HL-60/S4 treated with retinoic acid at 250 ng/mL for 4 days and 3 days (cell line): Measurements from ENCODE around the gene ADD3.
"Not testable (repeated sequence)": the region's sequence is repeated elsewhere in the genome, so short reads cannot be mapped to it uniquely, and the experiment has no call there.

ENCODE experiments used
- in situ Hi-C: fragments of 300-500 bp; cut with MboI; formaldehyde crosslinking; loops from 2 replicates; pipeline ENCODE4 v1.7.0; 2022; ENCODE audit warnings: low sequenced_read_pairs

Gene ADD3

DNA sequence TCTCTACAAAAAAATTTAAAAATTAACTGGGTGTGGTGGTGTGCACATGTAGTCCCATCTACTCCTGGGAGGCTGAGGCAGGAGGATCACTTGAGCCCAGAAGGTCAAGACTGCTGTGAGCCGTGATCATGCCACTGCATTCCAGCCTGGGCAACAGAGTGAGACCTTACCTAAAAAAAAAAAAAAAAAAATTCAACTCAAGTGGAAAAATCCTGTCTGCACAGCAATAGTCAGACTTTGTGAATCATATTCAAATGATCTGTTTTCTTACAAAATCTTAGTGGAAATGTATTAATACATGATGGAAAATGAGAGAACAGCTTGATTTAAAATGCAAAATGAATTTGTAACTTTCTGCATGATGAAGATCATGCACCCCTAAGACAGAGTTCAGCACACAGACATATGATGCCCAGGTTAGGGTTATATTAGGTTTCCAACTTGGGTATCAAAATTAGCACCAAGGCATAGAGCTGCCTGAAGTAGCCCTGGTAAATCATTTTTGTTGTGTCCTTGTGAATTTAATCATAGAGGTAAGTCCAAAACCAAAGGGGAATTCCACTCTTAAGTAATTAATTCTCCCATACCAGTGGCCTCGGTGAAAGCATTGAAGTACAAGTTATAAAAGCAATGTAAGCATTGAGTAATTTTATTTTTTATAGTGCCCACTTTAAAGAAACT, 93.8 kb downstream of the ADD3 start:
- in situ Hi-C loops: no loop called here

DNA sequence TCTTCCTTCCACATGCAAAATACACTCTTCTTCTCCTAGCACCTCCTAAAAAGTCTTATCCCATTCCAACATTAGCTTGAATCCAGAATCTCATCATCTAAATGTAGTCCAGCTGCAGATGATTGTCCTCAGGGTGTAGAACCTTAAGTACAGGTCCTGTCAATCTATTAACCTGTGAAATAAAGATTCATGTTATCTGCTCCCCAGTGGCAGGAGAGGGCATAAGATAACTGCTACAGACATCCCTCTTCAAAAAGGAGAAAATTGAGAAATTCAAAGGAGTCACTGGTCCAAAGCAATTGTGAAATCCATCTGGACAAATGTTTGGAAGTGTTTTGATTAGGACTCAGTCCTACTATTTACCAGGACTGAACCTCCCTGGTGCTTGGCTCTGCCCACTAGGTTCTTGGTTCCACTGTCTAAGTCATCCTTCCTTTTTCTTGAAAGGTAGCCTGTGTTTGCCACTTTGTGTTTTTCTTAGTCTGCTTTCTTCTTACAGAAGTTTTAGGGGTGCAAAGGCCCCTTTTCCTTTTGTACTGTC, 96.2 kb downstream of the ADD3 start:
- in situ Hi-C loops: no loop called here

DNA sequence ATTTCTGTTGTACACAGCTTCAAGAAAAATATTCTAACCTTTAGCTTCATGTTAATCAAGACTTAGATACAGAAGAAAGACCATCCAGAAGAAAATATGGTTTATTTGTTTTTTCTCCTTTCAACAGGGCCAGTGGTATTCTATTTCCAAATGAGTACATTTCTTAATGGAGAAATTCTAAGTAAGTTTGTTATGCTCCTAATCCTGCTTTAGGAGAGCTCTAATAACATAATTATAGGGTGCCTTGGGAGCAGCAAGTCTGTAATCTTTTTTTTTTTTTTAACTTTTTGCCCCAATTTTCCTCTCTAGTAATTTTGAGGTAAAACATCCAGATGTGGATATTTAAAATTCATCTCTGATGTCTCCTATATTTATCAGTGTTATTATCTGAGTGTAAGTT, 98.1 kb downstream of the ADD3 start:
- in situ Hi-C loops: no loop called here

GRCh38 chr10:110107430-110107829, 99.6 kb downstream of the ADD3 start:
- in situ Hi-C loops: no loop called here

GRCh38 chr10:110107887-110108286, 100.1 kb downstream of the ADD3 start:
- in situ Hi-C loops: no loop called here

GRCh38 chr10:110109511-110109910, 101.7 kb downstream of the ADD3 start:
- in situ Hi-C loops: no loop called here

- in situ Hi-C loops: no loop called here
Measured at GRCh38 chr10:110110338-110110737, 102.6 kb downstream of the ADD3 start.

- in situ Hi-C loops: no loop called here
Measured at GRCh38 chr10:110113670-110114337, 106.0 kb downstream of the ADD3 start.

DNA sequence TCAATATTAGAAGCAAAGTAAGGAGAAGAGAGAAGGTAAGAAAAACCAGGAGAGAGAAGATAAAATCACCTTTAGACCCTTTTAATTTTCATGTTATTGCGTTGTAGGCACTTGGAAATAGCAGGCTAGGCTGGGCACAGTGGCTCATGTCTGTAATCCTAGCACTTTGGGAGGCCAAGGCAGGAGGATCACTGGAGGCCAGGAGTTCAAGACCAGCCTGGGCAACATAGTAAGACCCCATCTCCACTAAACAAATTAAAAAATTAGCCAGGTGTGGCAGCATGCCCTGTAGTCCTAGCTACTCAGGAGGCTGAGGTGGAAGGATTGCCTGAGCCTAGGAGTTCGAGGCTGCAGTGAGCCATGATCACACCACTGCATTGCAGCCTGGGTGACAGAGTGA, 106.9 kb downstream of the ADD3 start:
- in situ Hi-C loops: not testable (repeated sequence)

GRCh38 chr10:110115784-110116520, 108.2 kb downstream of the ADD3 start:
- in situ Hi-C loops: no loop called here

GRCh38 chr10:110118891-110119621, 111.3 kb downstream of the ADD3 start:
- in situ Hi-C loops: no loop called here

- in situ Hi-C loops: no loop called here
Measured at GRCh38 chr10:110123594-110123993, 115.8 kb downstream of the ADD3 start.

GRCh38 chr10:110129490-110129889, 121.7 kb downstream of the ADD3 start:
- in situ Hi-C loops: loop anchor here (25.0 kb wide), 1 partner anchor 433 kb away; the partner anchor contains the start of gene SMC3

- in situ Hi-C loops: loop anchor here (5.0 to 25.0 kb wide), 3 partner anchors 77 to 427 kb away; partner anchors contain the start of gene SMC3
Measured at GRCh38 chr10:110134917-110135316, 127.1 kb downstream of the ADD3 start.

DNA sequence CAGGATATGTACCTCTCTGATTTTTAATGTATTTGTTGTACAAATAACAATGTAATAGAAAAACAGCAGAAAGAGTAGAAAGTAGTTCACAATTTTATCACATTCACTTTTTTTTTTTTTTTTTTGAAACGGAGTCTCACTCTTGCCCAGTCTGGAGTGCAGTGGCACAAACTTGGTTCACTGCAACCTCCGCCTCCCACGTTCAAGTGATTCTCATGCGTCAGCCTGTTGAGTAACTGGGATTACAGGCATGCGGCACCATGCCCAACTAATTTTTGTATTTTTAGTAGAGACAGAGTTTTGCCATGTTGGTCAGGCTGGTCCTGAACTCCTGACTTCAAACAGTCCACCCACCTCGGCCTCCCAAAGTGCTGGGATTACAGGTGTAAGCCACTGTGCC, 128.1 kb downstream of the ADD3 start:
- in situ Hi-C loops: loop anchor here (5.0 to 25.0 kb wide), 3 partner anchors 76 to 426 kb away; partner anchors contain the start of gene SMC3

DNA sequence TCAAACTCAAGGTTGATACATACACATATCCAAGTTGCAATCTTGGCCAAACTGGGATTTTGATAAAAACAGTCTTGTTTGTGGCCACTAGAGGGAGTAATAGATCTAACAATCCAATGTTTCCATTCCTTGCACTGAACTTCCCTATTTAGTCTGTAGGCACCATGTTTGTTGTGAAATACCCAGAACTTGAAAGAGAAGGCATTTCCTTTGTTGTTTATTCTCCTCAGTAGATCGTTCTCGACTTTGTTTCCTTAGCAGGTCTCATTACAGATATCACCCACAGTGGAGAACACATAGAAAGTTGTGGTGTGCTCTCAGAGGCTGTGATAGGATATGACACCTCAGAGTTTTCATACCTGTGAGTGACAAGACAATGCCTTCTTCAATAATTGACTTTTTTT, 129.4 kb downstream of the ADD3 start:
- in situ Hi-C loops: loop anchor here (5.0 to 25.0 kb wide), 3 partner anchors 75 to 425 kb away; partner anchors contain the start of gene SMC3

GRCh38 chr10:110138197-110138812, 130.5 kb downstream of the ADD3 start:
- in situ Hi-C loops: loop anchor here (5.0 to 25.0 kb wide), 3 partner anchors 74 to 424 kb away; partner anchors contain the start of gene SMC3

DNA sequence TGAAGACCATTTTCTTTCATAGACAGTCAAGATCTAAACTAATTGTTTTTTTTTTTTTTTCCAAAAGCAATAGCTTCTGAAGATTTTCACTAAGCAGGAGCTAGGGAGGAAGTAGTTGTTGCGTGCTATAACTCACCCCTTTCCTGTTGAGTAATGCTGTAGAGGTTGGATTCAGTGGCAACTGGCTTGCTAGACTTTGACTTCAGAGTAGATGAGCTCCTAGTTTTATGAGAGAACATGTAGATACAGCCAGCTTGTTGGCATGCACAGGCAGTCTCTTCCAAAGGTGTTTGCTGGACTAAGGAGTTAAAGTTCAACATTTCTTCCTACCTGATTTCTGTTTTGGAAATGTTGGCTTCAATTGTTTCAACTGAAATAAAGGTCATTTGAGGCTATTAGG, 133.4 kb downstream of the ADD3 start:
- in situ Hi-C loops: loop anchor here (25.0 kb wide), 1 partner anchor 421 kb away; the partner anchor contains the start of gene SMC3

DNA sequence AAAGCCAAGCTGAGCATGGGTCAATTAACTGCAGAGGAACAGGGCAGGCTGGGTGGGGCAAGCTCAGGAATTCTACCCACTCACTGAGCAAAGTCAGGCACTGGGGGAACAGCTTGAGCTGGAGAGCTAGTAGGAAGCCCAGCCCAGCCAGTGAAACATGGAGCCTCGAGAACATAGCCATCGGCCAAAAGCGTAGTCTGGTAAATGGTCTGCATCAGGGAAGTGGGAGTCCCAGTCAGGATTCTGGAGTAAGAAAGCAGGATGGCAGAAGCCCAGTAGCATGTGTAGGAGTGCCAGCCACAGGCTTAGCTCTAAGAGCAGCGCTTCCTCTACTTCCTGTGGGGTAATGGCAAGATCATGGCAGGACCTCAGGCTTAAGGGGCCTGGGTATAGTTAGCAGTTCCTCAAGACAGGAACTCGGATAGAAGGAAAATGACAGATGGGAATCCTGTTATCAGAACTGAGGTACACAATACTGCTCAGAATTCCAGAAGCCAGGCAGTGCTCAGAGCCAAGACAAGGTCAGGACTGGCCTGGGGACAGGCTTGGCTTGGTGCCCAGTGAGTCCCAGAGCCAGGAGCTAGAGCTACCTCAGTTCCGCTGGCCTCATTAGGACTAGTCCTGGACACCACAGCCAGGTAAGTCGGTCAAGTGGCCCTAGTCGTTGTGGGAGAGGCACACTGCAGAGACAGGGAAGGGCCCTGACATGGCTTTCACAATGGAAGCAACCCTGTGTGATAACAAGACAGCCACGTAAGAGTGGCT, 134.3 kb downstream of the ADD3 start:
- in situ Hi-C loops: loop anchor here (25.0 kb wide), 1 partner anchor 420 kb away; the partner anchor contains the start of gene SMC3
